Endothelial cell of umbilical vein (primary cell): ENCODE measurements around the gene SSB. TPM values are rescaled to one million over a fixed set of nuclear protein-coding genes. Genes with fewer than 3 reads are reported as not detected.

Source experiments
- BruUV-seq: library from RNA; stranded (reverse); fragments of 400-500 nt; replicated peaks from 2 replicates; lab custom pipeline; 2021; lab: Mats Ljungman, UMichigan
- CTCF ChIA-PET: fragments of 300-600, 350-600 bp; sonication (Branson Sonifier 250); formaldehyde crosslinking; loops from one replicate; lab custom pipeline; 2021; ENCODE audit warnings: antibody characterized with exemption, inconsistent platforms; lab: Charles Lee
- POLR2A ChIA-PET: fragments of 300-600, 350-600 bp; sonication (Branson Sonifier 250); formaldehyde crosslinking; loops from one replicate; lab custom pipeline; 2021; ENCODE audit warnings: antibody characterized with exemption, inconsistent platforms; lab: Charles Lee
- DNase-seq: peaks from one replicate; pipeline ENCODE4 v3.0.0-alpha.2; 2011; ENCODE audit warnings: low read depth, low spot score
- FAIRE-seq: peaks from 2 replicates; lab custom pipeline; 2011; peaks lifted over from hg19 to GRCh38; lab: Jason Lieb, UNC
- H2AFZ ChIP-seq: 2 replicates; pipeline ENCODE4 v1.6.0; 2012; ENCODE audit warnings: low read depth, low read length, control low read depth, inconsistent platforms
- H3K27ac ChIP-seq: 2 replicates; pipeline ENCODE4 v1.5.1; 2011; ENCODE audit warnings: low read depth, mild to moderate bottlenecking, control low read depth, low read length, moderate library complexity; ENCODE audit not compliant: insufficient read depth
- H3K27me3 ChIP-seq, 2 experiments: 2 replicates each; pipeline versions ENCODE4 v1.6.0 to v1.6.1; 2011; ENCODE audit warnings: low read length in 2 of 2, mixed read lengths in 1 of 2; ENCODE audit not compliant: control insufficient read depth in 2 of 2, insufficient read depth in 2 of 2
- H3K36me3 ChIP-seq, 2 experiments: 2 replicates in 1 of 2; 3 replicates in 1 of 2; pipeline ENCODE4 v1.5.1; 2011; ENCODE audit warnings: low read length in 2 of 2, mild to moderate bottlenecking in 1 of 2, moderate library complexity in 1 of 2; ENCODE audit not compliant: control insufficient read depth in 2 of 2, insufficient read depth in 2 of 2; ENCODE audit errors: extremely low read depth in 1 of 2
- H3K4me1 ChIP-seq: 3 replicates; pipeline ENCODE4 v1.5.1; 2011; ENCODE audit warnings: mild to moderate bottlenecking, low read length; ENCODE audit not compliant: control insufficient read depth, insufficient read depth; ENCODE audit errors: extremely low read depth
- H3K4me2 ChIP-seq: 2 replicates; pipeline ENCODE4 v1.6.1; 2011; ENCODE audit warnings: low read length, control low read depth, mixed read lengths; ENCODE audit not compliant: insufficient read depth
- H3K4me3 ChIP-seq, 3 experiments: fragments of 200-600 bp in 1 of 3; sonication (generic), shearing (Covaris generic) in 1 of 3; replicated peaks in 1 of 3; 2 replicates each; pipeline ENCODE4 v1.5.1; 2011 to 2016; ENCODE audit warnings: control low read depth in 3 of 3, low read length in 3 of 3, mild to moderate bottlenecking in 2 of 3, inconsistent platforms in 1 of 3, low read depth in 1 of 3, moderate library complexity in 1 of 3; ENCODE audit not compliant: insufficient read depth in 1 of 3
- H3K79me2 ChIP-seq: 2 replicates; pipeline ENCODE4 v1.6.0; 2012; ENCODE audit warnings: low read length, inconsistent platforms; ENCODE audit not compliant: control insufficient read depth, insufficient read depth
- H3K9ac ChIP-seq: replicated peaks from 2 replicates; pipeline ENCODE3; 2011; ENCODE audit warnings: low read length, control low read depth; ENCODE audit not compliant: insufficient read depth; ENCODE audit errors: extremely low read depth
- H3K9me1 ChIP-seq: replicated peaks from 3 replicates; pipeline ENCODE4 v1.6.0; 2011; ENCODE audit warnings: mild to moderate bottlenecking, low read length; ENCODE audit not compliant: control insufficient read depth, insufficient read depth; ENCODE audit errors: extremely low read depth
- H3K9me3 ChIP-seq: replicated peaks from 2 replicates; pipeline ENCODE4 v1.5.1; 2012; ENCODE audit warnings: low read length, inconsistent platforms; ENCODE audit not compliant: control insufficient read depth, insufficient read depth
- H4K20me1 ChIP-seq: replicated peaks from 2 replicates; pipeline ENCODE3; 2011; ENCODE audit warnings: mild to moderate bottlenecking, low read length; ENCODE audit not compliant: control insufficient read depth, insufficient read depth; ENCODE audit errors: extremely low read depth
- EZH2 ChIP-seq: IDR thresholded peaks from 2 replicates; pipeline ENCODE4 v1.6.1; 2012; ENCODE audit warnings: borderline replicate concordance, low read depth, mild to moderate bottlenecking, moderate library complexity, low read length, inconsistent platforms; ENCODE audit not compliant: severe bottlenecking
- FOS ChIP-seq: IDR thresholded peaks from 2 replicates; pipeline ENCODE4 v1.6.1; 2011; ENCODE audit warnings: mild to moderate bottlenecking, low read length, moderate library complexity, borderline replicate concordance; ENCODE audit not compliant: insufficient read depth
- GATA2 ChIP-seq: IDR thresholded peaks from 2 replicates; pipeline ENCODE4 v1.7.0; 2011; ENCODE audit warnings: low read depth, mild to moderate bottlenecking, moderate library complexity, mixed read lengths, low read length; ENCODE audit not compliant: insufficient read length, insufficient read depth
- JUN ChIP-seq: IDR thresholded peaks from 2 replicates; pipeline ENCODE4 v1.6.1; 2011; ENCODE audit warnings: borderline replicate concordance, low read depth; ENCODE audit not compliant: insufficient read length, insufficient read depth
- MAX ChIP-seq: IDR thresholded peaks from 2 replicates; pipeline ENCODE4 v1.6.1; 2011; ENCODE audit not compliant: insufficient read depth, insufficient read length
- MYC ChIP-seq: IDR thresholded peaks from one replicate; pipeline ENCODE4 v1.6.1; 2011; ENCODE audit warnings: mild to moderate bottlenecking, low read depth, low read length
- POLR2A ChIP-seq: IDR thresholded peaks from 2 replicates; pipeline ENCODE4 v1.6.1; 2012; ENCODE audit warnings: low read depth, mild to moderate bottlenecking, control low read depth, low read length
- POLR2AphosphoS5 ChIP-seq: IDR thresholded peaks from 2 replicates; pipeline ENCODE4 v1.6.1; 2012; ENCODE audit warnings: low read depth, mild to moderate bottlenecking, control low read depth, low read length, moderate library complexity; ENCODE audit not compliant: insufficient read depth
- dilution Hi-C: fragments of 300-500 bp; cut with MboI; formaldehyde crosslinking; loops from one replicate; pipeline ENCODE4 v1.15.0; 2019; ENCODE audit warnings: low sequenced_read_pairs; ENCODE audit not compliant: extremely low pct_ligation_motif_present
- intact Hi-C: fragments of 100-400 bp; cut with micrococcal nuclease; formaldehyde crosslinking; loops from one replicate; pipeline ENCODE4 v1.10.0; 2022
- polyA plus RNA-seq, 4 experiments: library from polyadenylated mRNA; depleted of rRNA in 3 of 4; stranded (reverse) in 3 of 4; unstranded in 1 of 4; fragments of >200 nt; gene quantifications; 2 replicates each; pipeline versions ENCODE4 v1.2.1 to v1.2.3, GENCODE V29; 2011 to 2012; ENCODE audit warnings: missing spikeins in 1 of 4
- total RNA-seq: library from RNA; stranded (reverse); gene quantifications from 2 replicates; pipeline ENCODE4 v1.2.3, GENCODE V29; 2021
- TF ChIP-seq, protein P1 (sequence below), 2 donors: IDR thresholded peaks; 1 replicate in 1 of 2; 2 replicates in 1 of 2; pipeline ENCODE4 v1.5.1; 2011; ENCODE audit warnings: low read length in 2 of 2, mild to moderate bottlenecking in 2 of 2, moderate library complexity in 2 of 2, control low read depth in 1 of 2, inconsistent platforms in 1 of 2, low read depth in 1 of 2; ENCODE audit not compliant: insufficient read depth in 1 of 2; ENCODE audit errors: extremely low read depth in 1 of 2

The SSB gene
- total and polyA plus RNA-seq, 2 donors (not counting 3 experiments of a cell fraction or from before 2014, with no cell fraction given), result 36.1 to 125 TPM

GRCh38 chr2:169824373-169825333, 26.0 kb downstream of the SSB start, which contains the start of gene METTL5:
TSS of gene METTL5 (minus strand) at chr2:169824905. CDS start at chr2:169824597, 308 bp downstream.
- Histone ChIP-seq H3K27ac (peak within 1 kb of the TSS; percentile 44), H4K20me1 (no peaks in the 10 kb centered on the region), H3K9me3 (no peaks in the 10 kb centered on the region), H3K36me3 (peaks cover 0 to 3% of the 10 kb centered on the region in 2 experiments), H3K27me3 (no peaks in the 10 kb centered on the region), H2AFZ (peak within 1 kb of the TSS; percentile 86), H3K9me1 (no peaks in the 10 kb centered on the region), H3K9ac (peak within 1 kb of the TSS; percentile 71), H3K4me1 (peaks cover 21% of the 10 kb centered on the region), H3K4me3 (peak within 1 kb of the TSS; percentile 67 to 90 (median 85)), H3K4me2 (peak within 1 kb of the TSS; percentile 89), H3K79me2 (peaks cover 46% of the 10 kb centered on the region)
- FAIRE-seq, result peak; percentile 66
- POLR2A ChIA-PET, result no interaction called here
- dilution Hi-C loops (no loop called here), intact Hi-C loops (loop anchor here (1.0 to 5.0 kb wide), 3 partner anchors 48 to 333 kb away; no protein-coding TSS in a partner anchor)
- CTCF ChIA-PET, result interaction anchor here (1.0 to 2.2 kb wide), 12 partner anchors 9 to 372 kb away, joined by 3 to 16 read pairs (median 4); partner anchors contain the start of gene SSB
- no peak for TF ChIP-seq FOS
- peak; percentile 75 for TF ChIP-seq POLR2A
- TF ChIP-seq MYC, result no peak
- TF ChIP-seq, protein P1, sequence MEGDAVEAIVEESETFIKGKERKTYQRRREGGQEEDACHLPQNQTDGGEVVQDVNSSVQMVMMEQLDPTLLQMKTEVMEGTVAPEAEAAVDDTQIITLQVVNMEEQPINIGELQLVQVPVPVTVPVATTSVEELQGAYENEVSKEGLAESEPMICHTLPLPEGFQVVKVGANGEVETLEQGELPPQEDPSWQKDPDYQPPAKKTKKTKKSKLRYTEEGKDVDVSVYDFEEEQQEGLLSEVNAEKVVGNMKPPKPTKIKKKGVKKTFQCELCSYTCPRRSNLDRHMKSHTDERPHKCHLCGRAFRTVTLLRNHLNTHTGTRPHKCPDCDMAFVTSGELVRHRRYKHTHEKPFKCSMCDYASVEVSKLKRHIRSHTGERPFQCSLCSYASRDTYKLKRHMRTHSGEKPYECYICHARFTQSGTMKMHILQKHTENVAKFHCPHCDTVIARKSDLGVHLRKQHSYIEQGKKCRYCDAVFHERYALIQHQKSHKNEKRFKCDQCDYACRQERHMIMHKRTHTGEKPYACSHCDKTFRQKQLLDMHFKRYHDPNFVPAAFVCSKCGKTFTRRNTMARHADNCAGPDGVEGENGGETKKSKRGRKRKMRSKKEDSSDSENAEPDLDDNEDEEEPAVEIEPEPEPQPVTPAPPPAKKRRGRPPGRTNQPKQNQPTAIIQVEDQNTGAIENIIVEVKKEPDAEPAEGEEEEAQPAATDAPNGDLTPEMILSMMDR (IDR thresholded peaks at IDR 0.05; ENCODE audit: extremely low read depth in 1 of 2, insufficient read depth in 1 of 2, low read depth in 1 of 2, low read length in 2 of 2), result peak; percentile 88 to 95
- TF ChIP-seq MAX, result no peak
- no peak for TF ChIP-seq EZH2
- TF ChIP-seq JUN, result no peak
- peak; percentile 89 for TF ChIP-seq POLR2AphosphoS5
- TF ChIP-seq GATA2, result no peak
- peak; percentile 80 for DNase-seq
- TSS peak; percentile 54 for BruUV-seq
